H1 (cell line): ENCODE data around the gene NRXN3. TPM values are rescaled to one million over a fixed set of nuclear protein-coding genes. Genes with fewer than 3 reads are reported as not detected.

Source experiments
- ASH2L ChIP-seq: fragments of 200-600, 300-600 bp; sonication (generic); IDR thresholded peaks from one replicate; pipeline ENCODE4 v1.7.1; 2017; ENCODE audit warnings: low read length
- CHD7 ChIP-seq: fragments of 300-600 bp; sonication (generic); IDR thresholded peaks from 2 replicates; pipeline ENCODE4 v1.7.1; 2012; ENCODE audit warnings: low read length, moderate library complexity, mild to moderate bottlenecking, inconsistent platforms; ENCODE audit not compliant: insufficient replicate concordance
- JUND ChIP-seq: IDR thresholded peaks from 2 replicates; pipeline ENCODE4 v1.6.1; 2011; ENCODE audit warnings: mild to moderate bottlenecking, improper control_type of control experiment, low read length
- polyA plus RNA-seq, 7 experiments: library from polyadenylated mRNA; depleted of rRNA in 3 of 7; stranded (reverse) in 5 of 7; unstranded in 2 of 7; fragments of >200 nt in 5 of 7; fragments of 200-250 nt in 2 of 7; gene quantifications; 1 replicate in 5 of 7; 2 replicates in 1 of 7; 4 replicates in 1 of 7; pipeline versions ENCODE4 v1.2.1 to v1.2.3, GENCODE V29; 2011 to 2013; ENCODE audit warnings: missing spikeins in 2 of 7, mixed read lengths in 2 of 7
- total RNA-seq: library from RNA; stranded (reverse); fragmentation: NEBNext Ultra II Directional; extraction: Animal tissue kit (Norgen Biotek cat#: 25700); gene quantifications from 2 replicates; pipeline ENCODE4 v1.2.1, GENCODE V29; 2021

NRXN3 gene
- total and polyA plus RNA-seq, 2 of the 8 experiments (the other 6 are each of a cell fraction or from before 2014, with no cell fraction given), result 2.6 to 4.1 TPM

DNA sequence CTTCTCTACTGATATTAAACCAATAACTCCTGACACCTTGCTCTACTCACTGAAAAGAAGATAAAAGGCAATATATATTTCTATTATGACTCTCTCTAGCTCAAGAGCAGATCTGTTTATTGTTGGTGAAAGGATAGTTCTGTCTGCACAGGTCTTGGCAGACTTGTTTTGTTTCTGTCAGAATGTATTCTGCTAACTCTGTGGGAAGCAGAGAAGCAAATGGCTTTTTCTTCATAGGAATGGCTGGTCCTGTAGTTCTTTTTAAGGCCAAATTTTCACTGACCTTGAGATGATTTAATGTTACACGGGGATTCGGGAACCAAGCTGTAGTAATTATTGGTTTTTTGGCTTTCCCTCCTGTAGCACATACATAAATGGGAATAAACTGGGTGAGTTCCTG, 1529.0 kb downstream of the NRXN3 start (continued):
- TF ChIP-seq CHD7, result no peak
- no peak for TF ChIP-seq ASH2L
- no peak for TF ChIP-seq JUND
